Loucy (cell line): ENCODE results near the gene SERP2.

Source experiments
- H2AFZ ChIP-seq: fragments of 200-600 bp; sonication (generic); 2 replicates; pipeline ENCODE4 v1.6.0; 2016; ENCODE audit warnings: antibody characterized with exemption, mild to moderate bottlenecking, low read length, moderate library complexity
- H3F3A ChIP-seq: fragments of 200-600 bp; 2 replicates; pipeline ENCODE4 v1.6.0; 2016; ENCODE audit warnings: antibody characterized with exemption, low read depth, mild to moderate bottlenecking
- H3K27me3 ChIP-seq: fragments of 200-600 bp; sonication (generic); 2 replicates; pipeline ENCODE4 v1.6.1; 2014; ENCODE audit warnings: low read length, mild to moderate bottlenecking; ENCODE audit not compliant: insufficient read depth, poor library complexity, severe bottlenecking
- H3K36me3 ChIP-seq: fragments of 200-600 bp; sonication (generic); 2 replicates; pipeline ENCODE4 v1.6.1; 2016; ENCODE audit warnings: low read length; ENCODE audit not compliant: insufficient read depth
- H3K4me1 ChIP-seq: fragments of 200-600 bp; sonication (generic); 2 replicates; pipeline ENCODE4 v1.5.1; 2014; ENCODE audit warnings: low read length, mild to moderate bottlenecking; ENCODE audit not compliant: insufficient read depth, poor library complexity, severe bottlenecking
- H3K4me2 ChIP-seq: fragments of 200-600 bp; sonication (generic); 2 replicates; pipeline ENCODE4 v1.6.0; 2014; ENCODE audit warnings: antibody characterized with exemption, low read length, low read depth, mild to moderate bottlenecking; ENCODE audit not compliant: poor library complexity, severe bottlenecking
- H3K4me3 ChIP-seq: fragments of 200-600 bp; sonication (generic); 2 replicates; pipeline ENCODE4 v1.5.1; 2014; ENCODE audit warnings: low read length, mild to moderate bottlenecking, mixed read lengths; ENCODE audit not compliant: poor library complexity, severe bottlenecking
- H3K79me2 ChIP-seq: fragments of 200-600 bp; sonication (generic); 2 replicates; pipeline ENCODE4 v1.6.1; 2014; ENCODE audit warnings: low read length; ENCODE audit not compliant: insufficient read depth
- H3K9ac ChIP-seq: fragments of 200-600 bp; sonication (generic); 2 replicates; pipeline ENCODE4 v1.6.0; 2014; ENCODE audit warnings: mild to moderate bottlenecking, low read depth, low read length, moderate library complexity; ENCODE audit not compliant: poor library complexity, severe bottlenecking
- H3K9me2 ChIP-seq: fragments of 200-600 bp; sonication (generic); replicated peaks from 2 replicates; pipeline ENCODE4 v1.6.1; 2016; ENCODE audit warnings: low read depth, low read length, mixed read lengths
- H3K9me3 ChIP-seq: fragments of 200-600 bp; sonication (generic); 2 replicates; pipeline ENCODE4 v1.6.1; 2014; ENCODE audit warnings: mild to moderate bottlenecking, antibody characterized with exemption, low read length, low read depth; ENCODE audit not compliant: insufficient read depth
- H4K20me1 ChIP-seq: fragments of 200-600 bp; sonication (generic); 2 replicates; pipeline ENCODE4 v1.6.0; 2014; ENCODE audit warnings: antibody characterized with exemption, low read length, mild to moderate bottlenecking; ENCODE audit not compliant: insufficient read depth, poor library complexity, severe bottlenecking
- CTCF ChIP-seq: fragments of 200-600 bp; sonication (generic); conservative IDR thresholded peaks from 2 replicates; pipeline ENCODE4 v1.5.1; 2014; ENCODE audit warnings: mild to moderate bottlenecking, antibody characterized with exemption, low read length
- EZH2phosphoT487 ChIP-seq: fragments of 200-600 bp; IDR thresholded peaks from 2 replicates; pipeline ENCODE4 v1.6.1; 2018; ENCODE audit warnings: antibody characterized with exemption, mild to moderate bottlenecking, moderate library complexity, borderline replicate concordance

The SERP2 gene

GRCh38 chr13:44434766-44435141 lies 61.1 kb downstream of the SERP2 start:
- Histone ChIP-seq H3K9me3 (no peaks in the 10 kb centered on the region), H3K9ac (peak overlapping the region; percentile 98), H3K9me2 (no peaks in the 10 kb centered on the region), H3K4me2 (peak overlapping the region; percentile 78), H3K36me3 (peaks cover 24% of the 10 kb centered on the region), H3K4me1 (peaks cover 35% of the 10 kb centered on the region), H3K27me3 (no peaks in the 10 kb centered on the region), H3K79me2 (peaks cover 44% of the 10 kb centered on the region), H2AFZ (no peak overlapping the region), H4K20me1 (peaks cover 24% of the 10 kb centered on the region), H3F3A (no peaks in the 10 kb centered on the region; the same call in 1 of the 2 replicates), H3K4me3 (peak overlapping the region; percentile 90)
- TF ChIP-seq EZH2phosphoT487 (no peak), CTCF (no peak)

DNA sequence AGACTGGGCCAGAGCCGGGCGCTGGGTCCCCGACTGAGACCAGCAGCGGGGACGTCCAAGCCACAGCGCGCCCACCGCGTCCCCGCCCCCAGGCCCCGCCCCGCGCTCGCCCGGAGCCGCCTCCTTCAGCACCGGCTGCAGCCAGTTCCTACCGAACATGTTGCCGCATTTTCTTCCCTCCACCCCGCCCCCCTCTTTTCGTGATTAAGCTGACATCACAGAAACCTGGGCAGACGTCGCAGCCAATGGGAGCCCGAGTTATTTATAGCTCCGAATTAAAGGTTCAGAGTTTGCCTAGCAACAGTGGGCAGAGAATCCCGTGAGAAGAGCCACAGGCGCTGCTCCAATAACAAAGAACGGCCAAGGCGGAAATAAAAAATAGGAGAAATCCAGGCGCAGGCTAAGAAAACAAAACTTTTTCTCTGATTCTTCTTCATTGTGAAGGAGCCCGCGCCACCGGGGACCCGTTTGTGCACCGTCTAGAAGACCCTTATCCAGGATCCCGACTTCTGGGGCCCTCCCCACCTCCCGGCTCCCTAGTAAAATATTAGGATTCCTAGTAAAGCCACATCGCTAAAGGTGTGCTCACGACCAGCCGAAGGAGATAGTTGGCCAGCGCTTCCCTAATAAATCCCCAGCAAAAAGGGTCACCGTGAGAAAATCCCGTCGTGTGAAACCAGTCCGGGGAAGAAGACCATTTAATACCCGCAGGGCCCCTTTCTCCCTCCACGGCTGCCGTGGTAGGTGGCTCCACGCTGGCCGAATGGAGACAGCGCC lies 61.7 kb downstream of the SERP2 start:
- H3K9ac ChIP-seq: peak overlapping the region; percentile 98
- H2AFZ ChIP-seq: no peak overlapping the region
- peaks cover 44% of the 10 kb centered on the region for H3K79me2 ChIP-seq
- peak overlapping the region; percentile 78 for H3K4me2 ChIP-seq
- H3K9me3 ChIP-seq: no peaks in the 10 kb centered on the region
- H4K20me1 ChIP-seq: peaks cover 24% of the 10 kb centered on the region
- H3K9me2 ChIP-seq: no peaks in the 10 kb centered on the region
- H3F3A ChIP-seq: no peaks in the 10 kb centered on the region; the same call in 1 of the 2 replicates
- H3K4me1 ChIP-seq: peaks cover 35% of the 10 kb centered on the region
- TF ChIP-seq CTCF: no peak
- no peak for TF ChIP-seq EZH2phosphoT487
- peak overlapping the region; percentile 90 for H3K4me3 ChIP-seq
- H3K36me3 ChIP-seq: peaks cover 24% of the 10 kb centered on the region
- no peaks in the 10 kb centered on the region for H3K27me3 ChIP-seq

- no peaks in the 10 kb centered on the region for H3K27me3 ChIP-seq
- peaks cover 24% of the 10 kb centered on the region for H4K20me1 ChIP-seq
- peaks cover 35% of the 10 kb centered on the region for H3K4me1 ChIP-seq
- H3F3A ChIP-seq: no peaks in the 10 kb centered on the region; the same call in 1 of the 2 replicates
- TF ChIP-seq CTCF: 0 out of 2 replicates have a peak, but pooled peaks have one; percentile 8
- TF ChIP-seq EZH2phosphoT487: no peak
- peaks cover 24% of the 10 kb centered on the region for H3K36me3 ChIP-seq
- no peaks in the 10 kb centered on the region for H3K9me2 ChIP-seq
- peak overlapping the region; percentile 74 for H3K4me2 ChIP-seq
- H3K4me3 ChIP-seq: peak overlapping the region; percentile 90
- peaks cover 44% of the 10 kb centered on the region for H3K79me2 ChIP-seq
- no peaks in the 10 kb centered on the region for H3K9me3 ChIP-seq
- no peak overlapping the region for H2AFZ ChIP-seq
- H3K9ac ChIP-seq: peak overlapping the region; percentile 98
Measured at GRCh38 chr13:44435919-44436510, 62.4 kb downstream of the SERP2 start.
